ENCODE data around the gene ELMOD3.
"Not testable (repeated sequence)": the region's sequence is repeated elsewhere in the genome, so short reads cannot be mapped to it uniquely, and the experiment has no call there.

- TF ChIP-seq, protein P1, sequence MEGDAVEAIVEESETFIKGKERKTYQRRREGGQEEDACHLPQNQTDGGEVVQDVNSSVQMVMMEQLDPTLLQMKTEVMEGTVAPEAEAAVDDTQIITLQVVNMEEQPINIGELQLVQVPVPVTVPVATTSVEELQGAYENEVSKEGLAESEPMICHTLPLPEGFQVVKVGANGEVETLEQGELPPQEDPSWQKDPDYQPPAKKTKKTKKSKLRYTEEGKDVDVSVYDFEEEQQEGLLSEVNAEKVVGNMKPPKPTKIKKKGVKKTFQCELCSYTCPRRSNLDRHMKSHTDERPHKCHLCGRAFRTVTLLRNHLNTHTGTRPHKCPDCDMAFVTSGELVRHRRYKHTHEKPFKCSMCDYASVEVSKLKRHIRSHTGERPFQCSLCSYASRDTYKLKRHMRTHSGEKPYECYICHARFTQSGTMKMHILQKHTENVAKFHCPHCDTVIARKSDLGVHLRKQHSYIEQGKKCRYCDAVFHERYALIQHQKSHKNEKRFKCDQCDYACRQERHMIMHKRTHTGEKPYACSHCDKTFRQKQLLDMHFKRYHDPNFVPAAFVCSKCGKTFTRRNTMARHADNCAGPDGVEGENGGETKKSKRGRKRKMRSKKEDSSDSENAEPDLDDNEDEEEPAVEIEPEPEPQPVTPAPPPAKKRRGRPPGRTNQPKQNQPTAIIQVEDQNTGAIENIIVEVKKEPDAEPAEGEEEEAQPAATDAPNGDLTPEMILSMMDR (conservative IDR thresholded peaks at IDR 0.05; ENCODE audit: low read length) = not testable (repeated sequence)
- not testable (repeated sequence) for TF ChIP-seq EZH2phosphoT487 (IDR thresholded peaks at IDR 0.05; ENCODE audit: borderline replicate concordance)
Measured at GRCh38 chr2:85333877-85334276, 20.7 kb upstream of the ELMOD3 start.
